GM19239 (cell line): ENCODE measurements around the gene NUDT3.
"Not testable (repeated sequence)": the region's sequence is repeated elsewhere in the genome, so short reads cannot be mapped to it uniquely, and the experiment has no call there.

Experiments
- DNase-seq: peaks from one replicate; pipeline ENCODE4 v3.0.0; 2011; ENCODE audit warnings: low spot score; ENCODE audit not compliant: insufficient read length
- FAIRE-seq: peaks from 2 replicates; lab custom pipeline; 2011; peaks lifted over from hg19 to GRCh38; lab: Jason Lieb, UNC

The NUDT3 gene

GRCh38 chr6:34325633-34326032 is 66.8 kb downstream of the NUDT3 start:
- DNase-seq (no peak), FAIRE-seq (no peak)

GRCh38 chr6:34324738-34325444 is 67.6 kb downstream of the NUDT3 start:
- DNase-seq (no peak), FAIRE-seq (no peak)

GRCh38 chr6:34324221-34324620 is 68.2 kb downstream of the NUDT3 start:
- FAIRE-seq, DNase-seq: not testable (repeated sequence)

GRCh38 chr6:34323300-34323699 is 69.2 kb downstream of the NUDT3 start:
- no peak for DNase-seq
- no peak for FAIRE-seq

- FAIRE-seq, result no peak
- no peak for DNase-seq
Measured at GRCh38 chr6:34322732-34323131, 69.7 kb downstream of the NUDT3 start.

- FAIRE-seq (no peak), DNase-seq (no peak)
Measured at GRCh38 chr6:34321821-34322220, 70.6 kb downstream of the NUDT3 start.

- DNase-seq (no peak), FAIRE-seq (no peak)
Measured at GRCh38 chr6:34319471-34319885, 73.0 kb downstream of the NUDT3 start.

GRCh38 chr6:34318499-34319470 is 73.7 kb downstream of the NUDT3 start:
- FAIRE-seq (peak; percentile 80), DNase-seq (no peak)

GRCh38 chr6:34317882-34318498 is 74.5 kb downstream of the NUDT3 start:
- no peak for DNase-seq
- peak; percentile 26 for FAIRE-seq

GRCh38 chr6:34317172-34317477 is 75.3 kb downstream of the NUDT3 start:
- DNase-seq, result no peak
- FAIRE-seq, result no peak

- DNase-seq (no peak), FAIRE-seq (peak; percentile 94)
Measured at GRCh38 chr6:34316431-34317171, 75.9 kb downstream of the NUDT3 start.

GRCh38 chr6:34315780-34316179 is 76.7 kb downstream of the NUDT3 start:
- DNase-seq, result no peak

GRCh38 chr6:34315256-34315655 is 77.2 kb downstream of the NUDT3 start:
- FAIRE-seq (no peak), DNase-seq (no peak)

More at GRCh38 chr6:34315780-34316179, 76.7 kb downstream of the NUDT3 start:
- no peak for FAIRE-seq

GRCh38 chr6:34312259-34312658 is 80.2 kb downstream of the NUDT3 start:
- DNase-seq, result no peak
- no peak for FAIRE-seq

- DNase-seq (no peak), FAIRE-seq (peak; percentile 55)
Measured at GRCh38 chr6:34310817-34311216, 81.7 kb downstream of the NUDT3 start.

- FAIRE-seq, result no peak
- no peak for DNase-seq
Measured at GRCh38 chr6:34308483-34308882, 84.0 kb downstream of the NUDT3 start.

GRCh38 chr6:34305982-34306708 is 86.3 kb downstream of the NUDT3 start:
- FAIRE-seq (no peak), DNase-seq (no peak)

GRCh38 chr6:34305497-34305896 is 87.0 kb downstream of the NUDT3 start:
- DNase-seq (no peak), FAIRE-seq (no peak)

- DNase-seq, result no peak
Measured at GRCh38 chr6:34304164-34304563, 88.3 kb downstream of the NUDT3 start.

GRCh38 chr6:34302929-34303328 is 89.5 kb downstream of the NUDT3 start:
- no peak for DNase-seq
- no peak for FAIRE-seq

More at GRCh38 chr6:34304164-34304563, 88.3 kb downstream of the NUDT3 start:
- FAIRE-seq, result no peak
